ENCODE measurements around the gene TFCP2. TPM values are rescaled to one million over a fixed set of nuclear protein-coding genes. Genes with fewer than 3 reads are reported as not detected.

TFCP2 gene
- total RNA-seq, 2 donors from 2014 or later = 44.1 to 47.2 TPM

- no peak overlapping the region for H3K4me3 Mint-ChIP-seq
- no peaks in the 10 kb centered on the region for H3K9me3 Mint-ChIP-seq
- Histone ChIP-seq H3K9me3 (ENCODE audit: control insufficient read depth, low read length) (no peaks in the 10 kb centered on the region), H3K4me3 (ENCODE audit: low read length) (no peak overlapping the region), H3K27me3 (ENCODE audit: control insufficient read depth, insufficient read depth, low read length, poor library complexity, severe bottlenecking) (no peaks in the 10 kb centered on the region), H3K9ac (ENCODE audit: extremely low read depth, low read length, poor library complexity, severe bottlenecking) (no peak overlapping the region), H3K36me3 (ENCODE audit: control insufficient read depth, insufficient read depth, low read length) (peaks cover 77% of the 10 kb centered on the region), H3K4me1 (ENCODE audit: control insufficient read depth, insufficient read depth, low read length) (no peaks in the 10 kb centered on the region), H3K27ac (ENCODE audit: low read depth, low read length) (no peak overlapping the region)
- H3K36me3 Mint-ChIP-seq (ENCODE audit: low read depth) = peaks cover 72% of the 10 kb centered on the region
- WGBS, 2 experiments (ENCODE audit: insufficient coverage in 1 of 2, insufficient read length in 1 of 2) = 90 to 97% methylated on average over 2 to 6 of the region's 7 CpGs
- H3K4me1 Mint-ChIP-seq = no peaks in the 10 kb centered on the region
- H3K27ac Mint-ChIP-seq = no peak overlapping the region
- no peak for DNase-seq
- H3K27me3 Mint-ChIP-seq (ENCODE audit: insufficient read depth) = no peaks in the 10 kb centered on the region
- TF ChIP-seq CTCF (conservative IDR thresholded peaks at IDR 0.05) = no peak
These were observed 113.8 kb downstream of the TFCP2 start for GRCh38 chr12:51059086-51059485.

- peaks cover 62% of the 10 kb centered on the region for H3K36me3 Mint-ChIP-seq (ENCODE audit: low read depth)
- H3K4me3 ChIP-seq (ENCODE audit: low read length) = no peak overlapping the region
- no peaks in the 10 kb centered on the region for H3K9me3 Mint-ChIP-seq
- no peak overlapping the region for H3K27ac ChIP-seq (ENCODE audit: low read depth, low read length)
- H3K27me3 Mint-ChIP-seq (ENCODE audit: insufficient read depth) = no peaks in the 10 kb centered on the region
- H3K9me3 ChIP-seq (ENCODE audit: control insufficient read depth, low read length) = no peaks in the 10 kb centered on the region
- H3K4me1 ChIP-seq (ENCODE audit: control insufficient read depth, insufficient read depth, low read length) = no peaks in the 10 kb centered on the region
- no peak for TF ChIP-seq CTCF (conservative IDR thresholded peaks at IDR 0.05)
- no peak overlapping the region for H3K9ac ChIP-seq (ENCODE audit: extremely low read depth, low read length, poor library complexity, severe bottlenecking)
- H3K27ac Mint-ChIP-seq = no peak overlapping the region
- H3K4me1 Mint-ChIP-seq = no peaks in the 10 kb centered on the region
- peaks cover 68% of the 10 kb centered on the region for H3K36me3 ChIP-seq (ENCODE audit: control insufficient read depth, insufficient read depth, low read length)
- DNase-seq = no peak
- H3K4me3 Mint-ChIP-seq = no peak overlapping the region
- 90 to 100% methylated on average over 4 to 5 of the region's 5 CpGs for WGBS, 2 experiments (ENCODE audit: insufficient coverage in 1 of 2, insufficient read length in 1 of 2)
- no peaks in the 10 kb centered on the region for H3K27me3 ChIP-seq (ENCODE audit: control insufficient read depth, insufficient read depth, low read length, poor library complexity, severe bottlenecking)
These were observed 116.7 kb downstream of the TFCP2 start for GRCh38 chr12:51056242-51056641.

GRCh38 chr12:51055060-51055459 lies 117.9 kb downstream of the TFCP2 start:
- no peak overlapping the region for H3K4me3 ChIP-seq (ENCODE audit: low read length)
- WGBS, 2 experiments (ENCODE audit: insufficient coverage in 1 of 2, insufficient read length in 1 of 2) = 93 to 96% methylated on average over 2 of the region's 2 CpGs
- Mint-ChIP-seq H3K4me1 (no peaks in the 10 kb centered on the region), H3K27ac (no peak overlapping the region), H3K36me3 (ENCODE audit: low read depth) (peaks cover 54% of the 10 kb centered on the region), H3K4me3 (no peak overlapping the region), H3K27me3 (ENCODE audit: insufficient read depth) (no peaks in the 10 kb centered on the region), H3K9me3 (no peaks in the 10 kb centered on the region)
- H3K9me3 ChIP-seq (ENCODE audit: control insufficient read depth, low read length) = no peaks in the 10 kb centered on the region
- TF ChIP-seq CTCF (conservative IDR thresholded peaks at IDR 0.05) = no peak
- H3K27me3 ChIP-seq (ENCODE audit: control insufficient read depth, insufficient read depth, low read length, poor library complexity, severe bottlenecking) = no peaks in the 10 kb centered on the region
- no peaks in the 10 kb centered on the region for H3K4me1 ChIP-seq (ENCODE audit: control insufficient read depth, insufficient read depth, low read length)
- H3K9ac ChIP-seq (ENCODE audit: extremely low read depth, low read length, poor library complexity, severe bottlenecking) = no peak overlapping the region
- no peak overlapping the region for H3K27ac ChIP-seq (ENCODE audit: low read depth, low read length)
- no peak for DNase-seq
- peaks cover 60% of the 10 kb centered on the region for H3K36me3 ChIP-seq (ENCODE audit: control insufficient read depth, insufficient read depth, low read length)

All from endodermal cell (in vitro differentiated cells).